ENCODE data around the gene PYHIN1. TPM values are rescaled to one million over a fixed set of nuclear protein-coding genes. Genes with fewer than 3 reads are reported as not detected.

PYHIN1 gene
- total and polyA plus RNA-seq, 2 experiments from 2014 or later = not detected

DNA sequence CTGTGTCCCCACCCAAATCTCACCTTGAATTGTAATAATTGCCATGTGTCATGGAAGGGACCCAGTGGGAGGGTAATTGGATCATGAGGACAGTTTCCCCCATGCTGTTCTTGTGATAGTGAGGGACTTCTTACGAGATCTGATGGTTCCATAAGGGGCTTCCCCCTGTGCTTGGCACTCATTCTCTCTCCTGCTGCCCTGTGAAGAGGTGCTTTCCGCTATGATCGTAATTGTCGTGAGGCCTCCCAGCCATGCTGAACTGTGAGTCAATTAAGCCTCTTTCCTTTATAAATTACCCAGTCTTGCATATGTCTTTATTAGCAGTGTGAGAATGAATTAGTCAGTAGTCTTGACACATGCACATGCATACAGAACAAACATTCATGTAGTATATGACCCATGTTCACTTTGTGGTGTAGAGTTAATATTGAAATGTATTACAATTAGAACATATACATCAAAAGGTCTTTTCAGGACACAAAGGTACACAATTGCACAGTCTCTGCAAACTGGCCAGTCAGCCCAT, 61.5 kb downstream of the PYHIN1 start (continued):
- TF ChIP-seq POLR2AphosphoS5 (IDR thresholded peaks at IDR 0.05; ENCODE audit: low read depth) = no peak
- TF ChIP-seq, protein P1, sequence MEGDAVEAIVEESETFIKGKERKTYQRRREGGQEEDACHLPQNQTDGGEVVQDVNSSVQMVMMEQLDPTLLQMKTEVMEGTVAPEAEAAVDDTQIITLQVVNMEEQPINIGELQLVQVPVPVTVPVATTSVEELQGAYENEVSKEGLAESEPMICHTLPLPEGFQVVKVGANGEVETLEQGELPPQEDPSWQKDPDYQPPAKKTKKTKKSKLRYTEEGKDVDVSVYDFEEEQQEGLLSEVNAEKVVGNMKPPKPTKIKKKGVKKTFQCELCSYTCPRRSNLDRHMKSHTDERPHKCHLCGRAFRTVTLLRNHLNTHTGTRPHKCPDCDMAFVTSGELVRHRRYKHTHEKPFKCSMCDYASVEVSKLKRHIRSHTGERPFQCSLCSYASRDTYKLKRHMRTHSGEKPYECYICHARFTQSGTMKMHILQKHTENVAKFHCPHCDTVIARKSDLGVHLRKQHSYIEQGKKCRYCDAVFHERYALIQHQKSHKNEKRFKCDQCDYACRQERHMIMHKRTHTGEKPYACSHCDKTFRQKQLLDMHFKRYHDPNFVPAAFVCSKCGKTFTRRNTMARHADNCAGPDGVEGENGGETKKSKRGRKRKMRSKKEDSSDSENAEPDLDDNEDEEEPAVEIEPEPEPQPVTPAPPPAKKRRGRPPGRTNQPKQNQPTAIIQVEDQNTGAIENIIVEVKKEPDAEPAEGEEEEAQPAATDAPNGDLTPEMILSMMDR (conservative IDR thresholded peaks at IDR 0.05; ENCODE audit: low read depth in 2 of 2) = no peak
- TF ChIP-seq STAT1 (IDR thresholded peaks at IDR 0.05; ENCODE audit: unreplicated experiment) = no peak
- TF ChIP-seq, protein P2, sequence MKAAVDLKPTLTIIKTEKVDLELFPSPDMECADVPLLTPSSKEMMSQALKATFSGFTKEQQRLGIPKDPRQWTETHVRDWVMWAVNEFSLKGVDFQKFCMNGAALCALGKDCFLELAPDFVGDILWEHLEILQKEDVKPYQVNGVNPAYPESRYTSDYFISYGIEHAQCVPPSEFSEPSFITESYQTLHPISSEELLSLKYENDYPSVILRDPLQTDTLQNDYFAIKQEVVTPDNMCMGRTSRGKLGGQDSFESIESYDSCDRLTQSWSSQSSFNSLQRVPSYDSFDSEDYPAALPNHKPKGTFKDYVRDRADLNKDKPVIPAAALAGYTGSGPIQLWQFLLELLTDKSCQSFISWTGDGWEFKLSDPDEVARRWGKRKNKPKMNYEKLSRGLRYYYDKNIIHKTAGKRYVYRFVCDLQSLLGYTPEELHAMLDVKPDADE (IDR thresholded peaks at IDR 0.05) = no peak

DNA sequence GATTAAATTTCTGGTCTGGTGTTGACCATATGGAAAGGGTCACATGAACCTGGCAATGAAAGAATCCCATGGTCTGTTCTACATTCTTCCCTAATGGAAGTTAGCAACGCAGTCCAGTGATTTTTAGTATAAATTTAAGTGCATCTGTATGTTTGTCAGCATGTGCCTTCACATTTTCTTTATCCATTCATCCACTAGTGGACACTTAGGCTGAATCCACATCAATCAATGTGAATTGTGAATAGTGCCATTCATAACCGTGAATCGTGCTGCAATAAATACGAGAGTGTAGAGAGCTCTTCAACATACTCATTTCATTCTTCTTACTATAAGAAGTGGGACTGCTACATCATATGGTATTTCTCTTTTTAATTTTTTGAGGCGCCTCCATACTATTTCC, 65.6 kb downstream of the PYHIN1 start:
- Histone ChIP-seq H3K27ac (ENCODE audit: low read depth) (no peak overlapping the region), H3K27me3 (ENCODE audit: insufficient read depth) (no peaks in the 10 kb centered on the region), H3K9me2 (ENCODE audit: insufficient read depth) (peaks cover 6% of the 10 kb centered on the region; the same call in 1 of the 2 replicates), H3K36me3 (ENCODE audit: insufficient read depth) (no peaks in the 10 kb centered on the region), H3K4me2 (no peak overlapping the region), H2AFZ (no peak overlapping the region), H4K20me1 (replicated peaks; ENCODE audit: insufficient read depth) (no peaks in the 10 kb centered on the region), H3F3A (replicated peaks; ENCODE audit: low read depth) (no peaks in the 10 kb centered on the region), H3K4me3 (no peak overlapping the region), H3K4me1 (ENCODE audit: insufficient read depth) (peaks cover 13% of the 10 kb centered on the region; the same call in 1 of the 2 replicates), H3K79me2 (replicated peaks; ENCODE audit: insufficient read depth) (no peaks in the 10 kb centered on the region)
- Mint-ChIP-seq H3K4me3 (no peak overlapping the region), H3K9me3 (peaks cover 5% of the 10 kb centered on the region; the same call in 1 of the 3 replicates), H3K27ac (no peak overlapping the region), H3K36me3 (ENCODE audit: low read depth) (no peaks in the 10 kb centered on the region), H3K27me3 (ENCODE audit: insufficient read depth, low read depth, poor library complexity) (peaks cover 4% of the 10 kb centered on the region), H3K4me1 (peaks cover 11% of the 10 kb centered on the region)
- no peak for ATAC-seq
- DNase-seq (ENCODE audit: low spot score) = no peak
- TF ChIP-seq, protein P3, sequence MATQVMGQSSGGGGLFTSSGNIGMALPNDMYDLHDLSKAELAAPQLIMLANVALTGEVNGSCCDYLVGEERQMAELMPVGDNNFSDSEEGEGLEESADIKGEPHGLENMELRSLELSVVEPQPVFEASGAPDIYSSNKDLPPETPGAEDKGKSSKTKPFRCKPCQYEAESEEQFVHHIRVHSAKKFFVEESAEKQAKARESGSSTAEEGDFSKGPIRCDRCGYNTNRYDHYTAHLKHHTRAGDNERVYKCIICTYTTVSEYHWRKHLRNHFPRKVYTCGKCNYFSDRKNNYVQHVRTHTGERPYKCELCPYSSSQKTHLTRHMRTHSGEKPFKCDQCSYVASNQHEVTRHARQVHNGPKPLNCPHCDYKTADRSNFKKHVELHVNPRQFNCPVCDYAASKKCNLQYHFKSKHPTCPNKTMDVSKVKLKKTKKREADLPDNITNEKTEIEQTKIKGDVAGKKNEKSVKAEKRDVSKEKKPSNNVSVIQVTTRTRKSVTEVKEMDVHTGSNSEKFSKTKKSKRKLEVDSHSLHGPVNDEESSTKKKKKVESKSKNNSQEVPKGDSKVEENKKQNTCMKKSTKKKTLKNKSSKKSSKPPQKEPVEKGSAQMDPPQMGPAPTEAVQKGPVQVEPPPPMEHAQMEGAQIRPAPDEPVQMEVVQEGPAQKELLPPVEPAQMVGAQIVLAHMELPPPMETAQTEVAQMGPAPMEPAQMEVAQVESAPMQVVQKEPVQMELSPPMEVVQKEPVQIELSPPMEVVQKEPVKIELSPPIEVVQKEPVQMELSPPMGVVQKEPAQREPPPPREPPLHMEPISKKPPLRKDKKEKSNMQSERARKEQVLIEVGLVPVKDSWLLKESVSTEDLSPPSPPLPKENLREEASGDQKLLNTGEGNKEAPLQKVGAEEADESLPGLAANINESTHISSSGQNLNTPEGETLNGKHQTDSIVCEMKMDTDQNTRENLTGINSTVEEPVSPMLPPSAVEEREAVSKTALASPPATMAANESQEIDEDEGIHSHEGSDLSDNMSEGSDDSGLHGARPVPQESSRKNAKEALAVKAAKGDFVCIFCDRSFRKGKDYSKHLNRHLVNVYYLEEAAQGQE (IDR thresholded peaks at IDR 0.05; ENCODE audit: unreplicated experiment) = no peak
- TF ChIP-seq, protein P1 (conservative IDR thresholded peaks at IDR 0.05; ENCODE audit: low read depth in 2 of 2) = no peak
- TF ChIP-seq, protein P2 (IDR thresholded peaks at IDR 0.05) = no peak
- TF ChIP-seq, protein P4, sequence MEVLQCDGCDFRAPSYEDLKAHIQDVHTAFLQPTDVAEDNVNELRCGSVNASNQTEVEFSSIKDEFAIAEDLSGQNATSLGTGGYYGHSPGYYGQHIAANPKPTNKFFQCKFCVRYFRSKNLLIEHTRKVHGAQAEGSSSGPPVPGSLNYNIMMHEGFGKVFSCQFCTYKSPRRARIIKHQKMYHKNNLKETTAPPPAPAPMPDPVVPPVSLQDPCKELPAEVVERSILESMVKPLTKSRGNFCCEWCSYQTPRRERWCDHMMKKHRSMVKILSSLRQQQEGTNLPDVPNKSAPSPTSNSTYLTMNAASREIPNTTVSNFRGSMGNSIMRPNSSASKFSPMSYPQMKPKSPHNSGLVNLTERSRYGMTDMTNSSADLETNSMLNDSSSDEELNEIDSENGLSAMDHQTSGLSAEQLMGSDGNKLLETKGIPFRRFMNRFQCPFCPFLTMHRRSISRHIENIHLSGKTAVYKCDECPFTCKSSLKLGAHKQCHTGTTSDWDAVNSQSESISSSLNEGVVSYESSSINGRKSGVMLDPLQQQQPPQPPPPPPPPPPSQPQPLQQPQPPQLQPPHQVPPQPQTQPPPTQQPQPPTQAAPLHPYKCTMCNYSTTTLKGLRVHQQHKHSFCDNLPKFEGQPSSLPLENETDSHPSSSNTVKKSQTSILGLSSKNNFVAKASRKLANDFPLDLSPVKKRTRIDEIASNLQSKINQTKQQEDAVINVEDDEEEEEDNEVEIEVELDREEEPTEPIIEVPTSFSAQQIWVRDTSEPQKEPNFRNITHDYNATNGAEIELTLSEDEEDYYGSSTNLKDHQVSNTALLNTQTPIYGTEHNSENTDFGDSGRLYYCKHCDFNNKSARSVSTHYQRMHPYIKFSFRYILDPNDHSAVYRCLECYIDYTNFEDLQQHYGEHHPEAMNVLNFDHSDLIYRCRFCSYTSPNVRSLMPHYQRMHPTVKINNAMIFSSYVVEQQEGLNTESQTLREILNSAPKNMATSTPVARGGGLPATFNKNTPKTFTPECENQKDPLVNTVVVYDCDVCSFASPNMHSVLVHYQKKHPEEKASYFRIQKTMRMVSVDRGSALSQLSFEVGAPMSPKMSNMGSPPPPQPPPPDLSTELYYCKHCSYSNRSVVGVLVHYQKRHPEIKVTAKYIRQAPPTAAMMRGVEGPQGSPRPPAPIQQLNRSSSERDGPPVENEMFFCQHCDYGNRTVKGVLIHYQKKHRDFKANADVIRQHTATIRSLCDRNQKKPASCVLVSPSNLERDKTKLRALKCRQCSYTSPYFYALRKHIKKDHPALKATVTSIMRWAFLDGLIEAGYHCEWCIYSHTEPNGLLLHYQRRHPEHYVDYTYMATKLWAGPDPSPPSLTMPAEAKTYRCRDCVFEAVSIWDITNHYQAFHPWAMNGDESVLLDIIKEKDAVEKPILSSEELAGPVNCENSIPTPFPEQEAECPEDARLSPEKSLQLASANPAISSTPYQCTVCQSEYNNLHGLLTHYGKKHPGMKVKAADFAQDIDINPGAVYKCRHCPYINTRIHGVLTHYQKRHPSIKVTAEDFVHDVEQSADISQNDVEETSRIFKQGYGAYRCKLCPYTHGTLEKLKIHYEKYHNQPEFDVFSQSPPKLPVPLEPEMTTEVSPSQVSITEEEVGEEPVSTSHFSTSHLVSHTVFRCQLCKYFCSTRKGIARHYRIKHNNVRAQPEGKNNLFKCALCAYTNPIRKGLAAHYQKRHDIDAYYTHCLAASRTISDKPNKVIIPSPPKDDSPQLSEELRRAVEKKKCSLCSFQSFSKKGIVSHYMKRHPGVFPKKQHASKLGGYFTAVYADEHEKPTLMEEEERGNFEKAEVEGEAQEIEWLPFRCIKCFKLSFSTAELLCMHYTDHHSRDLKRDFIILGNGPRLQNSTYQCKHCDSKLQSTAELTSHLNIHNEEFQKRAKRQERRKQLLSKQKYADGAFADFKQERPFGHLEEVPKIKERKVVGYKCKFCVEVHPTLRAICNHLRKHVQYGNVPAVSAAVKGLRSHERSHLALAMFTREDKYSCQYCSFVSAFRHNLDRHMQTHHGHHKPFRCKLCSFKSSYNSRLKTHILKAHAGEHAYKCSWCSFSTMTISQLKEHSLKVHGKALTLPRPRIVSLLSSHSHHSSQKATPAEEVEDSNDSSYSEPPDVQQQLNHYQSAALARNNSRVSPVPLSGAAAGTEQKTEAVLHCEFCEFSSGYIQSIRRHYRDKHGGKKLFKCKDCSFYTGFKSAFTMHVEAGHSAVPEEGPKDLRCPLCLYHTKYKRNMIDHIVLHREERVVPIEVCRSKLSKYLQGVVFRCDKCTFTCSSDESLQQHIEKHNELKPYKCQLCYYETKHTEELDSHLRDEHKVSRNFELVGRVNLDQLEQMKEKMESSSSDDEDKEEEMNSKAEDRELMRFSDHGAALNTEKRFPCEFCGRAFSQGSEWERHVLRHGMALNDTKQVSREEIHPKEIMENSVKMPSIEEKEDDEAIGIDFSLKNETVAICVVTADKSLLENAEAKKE (CRISPR knock-in tag; IDR thresholded peaks at IDR 0.05) = no peak
- no peak for TF ChIP-seq EZH2phosphoT487 (IDR thresholded peaks at IDR 0.05; ENCODE audit: unreplicated experiment)
